ENCODE measurements around the gene RNASEL.
"Not testable (repeated sequence)": the region's sequence is repeated elsewhere in the genome, so short reads cannot be mapped to it uniquely, and the experiment has no call there.

RNASEL gene

DNA sequence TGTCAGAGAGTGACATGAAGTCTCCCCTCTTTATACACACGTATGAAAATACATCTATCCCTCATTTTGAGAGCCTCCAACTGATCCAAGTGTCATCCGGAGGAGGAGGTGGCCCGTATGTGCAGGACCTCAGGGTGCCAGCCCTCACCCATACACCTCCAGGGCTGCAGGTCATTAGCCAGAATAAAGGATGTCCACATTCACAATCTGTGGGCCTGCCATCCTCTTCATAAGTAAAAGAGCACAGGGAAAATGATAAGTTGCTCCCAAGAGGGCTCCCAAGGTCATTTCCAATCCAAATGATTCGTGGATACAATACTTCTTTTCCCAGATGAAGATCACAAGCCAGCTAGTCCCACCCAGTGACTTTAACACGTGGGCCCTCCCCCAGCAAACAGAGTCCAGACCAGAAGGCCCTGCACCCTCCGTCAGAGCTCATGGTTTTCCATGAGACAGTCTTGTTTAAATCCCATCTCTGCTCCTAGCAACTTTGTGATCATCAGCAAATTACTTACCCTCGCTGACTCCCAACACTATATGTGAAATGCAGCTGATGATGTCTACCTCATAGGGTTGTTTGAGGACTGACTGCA lies 28.6 kb downstream of the RNASEL start:
- DNase-seq: no peak

DNA sequence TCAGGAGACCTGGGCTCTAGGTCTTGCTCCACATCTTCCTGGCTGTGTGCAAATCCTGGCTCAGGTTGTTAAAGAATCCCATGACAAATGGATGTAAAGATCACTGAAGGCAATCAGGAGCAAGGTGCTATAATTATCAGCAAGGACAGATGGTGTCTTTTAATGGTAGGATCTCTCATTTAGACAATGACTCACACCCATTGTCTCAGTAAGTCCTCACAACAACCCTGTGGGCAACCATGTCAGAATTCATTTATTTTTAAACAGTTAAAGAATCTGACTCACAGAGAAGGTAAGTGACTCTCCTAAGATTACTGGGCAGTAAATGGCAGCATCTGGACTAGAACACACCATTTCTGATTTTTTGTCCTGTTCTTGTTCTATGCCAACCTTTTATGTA lies 32.8 kb downstream of the RNASEL start:
- peak; percentile 0 for DNase-seq

- DNase-seq: no peak
Observed at GRCh38 chr1:182555493-182555892, 33.6 kb downstream of the RNASEL start.

- DNase-seq: no peak
Observed at GRCh38 chr1:182552527-182552926, 36.5 kb downstream of the RNASEL start.

DNA sequence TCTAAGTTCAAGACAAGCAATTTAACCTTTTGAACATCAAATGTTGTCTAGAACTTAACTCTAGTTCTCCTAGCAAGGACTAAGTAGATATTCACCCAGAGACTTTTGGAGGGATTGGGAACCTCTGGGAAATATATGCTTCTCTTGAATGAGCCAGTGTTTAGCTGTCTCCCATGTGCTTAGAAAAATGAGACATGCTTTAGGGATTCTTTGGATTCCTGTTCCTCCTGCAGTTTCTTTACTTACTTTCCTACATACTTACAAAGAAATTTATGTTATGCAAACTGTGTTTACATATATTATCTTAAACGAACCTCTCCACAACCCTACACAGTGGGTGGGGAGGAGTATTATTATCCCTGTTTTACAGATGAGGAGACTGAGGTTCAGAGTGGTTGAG lies 39.2 kb downstream of the RNASEL start:
- DNase-seq: no peak

DNA sequence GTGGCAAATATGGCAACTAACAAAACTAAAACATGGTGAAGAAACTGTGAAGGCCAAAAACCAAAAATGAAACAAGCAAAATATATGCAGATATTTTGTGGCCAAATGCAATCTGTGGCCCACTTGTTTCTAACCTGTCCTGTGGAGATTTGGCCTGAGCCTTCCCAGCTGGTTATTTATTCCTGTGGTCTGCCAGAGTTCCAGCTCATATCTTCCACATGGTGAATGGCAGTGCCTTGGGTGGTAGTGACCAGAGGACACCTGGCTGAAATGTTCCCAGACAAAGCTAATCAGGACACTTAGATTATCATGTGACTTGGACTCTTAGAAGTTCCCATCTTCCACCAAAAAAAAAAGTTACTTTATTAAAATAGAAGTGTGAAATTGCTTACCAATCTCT lies 39.7 kb downstream of the RNASEL start:
- DNase-seq: no peak

- DNase-seq: no peak
Observed at GRCh38 chr1:182533896-182534295, 55.2 kb downstream of the RNASEL start.

GRCh38 chr1:182528206-182528605 lies 60.9 kb downstream of the RNASEL start:
- not testable (repeated sequence) for DNase-seq

DNA sequence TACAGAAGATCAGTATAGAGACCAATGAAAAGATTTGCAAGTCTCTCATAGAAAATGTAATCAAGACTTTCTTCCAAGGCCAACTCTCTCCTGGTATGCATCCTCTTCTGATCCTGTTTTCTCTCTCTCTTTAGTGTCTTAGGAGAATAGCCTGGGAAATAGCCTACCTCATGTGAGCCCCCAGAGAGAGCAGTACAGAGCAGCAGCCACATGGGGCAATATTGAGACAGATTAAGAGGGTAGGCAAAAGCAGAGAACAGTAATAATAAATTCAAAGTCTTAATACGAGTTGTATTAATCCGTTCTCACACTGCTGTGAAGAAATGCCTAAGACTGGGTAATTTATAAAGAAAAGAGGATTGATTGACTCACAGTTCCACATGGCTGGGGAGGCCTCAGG lies 61.4 kb downstream of the RNASEL start:
- DNase-seq: no peak

GRCh38 chr1:182525342-182525741 lies 63.7 kb downstream of the RNASEL start:
- no peak for DNase-seq

All from NCI-H524 treated with DMSO at 0.1 percent for 48 hours (cell line).